GM21526 (cell line): Measurements from ENCODE around the gene HERC3.

Experiments used
- ATAC-seq: cut with Tn5 transposase; IDR thresholded peaks from one replicate; pipeline ENCODE4 v1.9.1; 2021; ENCODE audit warnings: moderate library complexity; ENCODE audit not compliant: unreplicated experiment, low FRiP score

HERC3 gene

DNA sequence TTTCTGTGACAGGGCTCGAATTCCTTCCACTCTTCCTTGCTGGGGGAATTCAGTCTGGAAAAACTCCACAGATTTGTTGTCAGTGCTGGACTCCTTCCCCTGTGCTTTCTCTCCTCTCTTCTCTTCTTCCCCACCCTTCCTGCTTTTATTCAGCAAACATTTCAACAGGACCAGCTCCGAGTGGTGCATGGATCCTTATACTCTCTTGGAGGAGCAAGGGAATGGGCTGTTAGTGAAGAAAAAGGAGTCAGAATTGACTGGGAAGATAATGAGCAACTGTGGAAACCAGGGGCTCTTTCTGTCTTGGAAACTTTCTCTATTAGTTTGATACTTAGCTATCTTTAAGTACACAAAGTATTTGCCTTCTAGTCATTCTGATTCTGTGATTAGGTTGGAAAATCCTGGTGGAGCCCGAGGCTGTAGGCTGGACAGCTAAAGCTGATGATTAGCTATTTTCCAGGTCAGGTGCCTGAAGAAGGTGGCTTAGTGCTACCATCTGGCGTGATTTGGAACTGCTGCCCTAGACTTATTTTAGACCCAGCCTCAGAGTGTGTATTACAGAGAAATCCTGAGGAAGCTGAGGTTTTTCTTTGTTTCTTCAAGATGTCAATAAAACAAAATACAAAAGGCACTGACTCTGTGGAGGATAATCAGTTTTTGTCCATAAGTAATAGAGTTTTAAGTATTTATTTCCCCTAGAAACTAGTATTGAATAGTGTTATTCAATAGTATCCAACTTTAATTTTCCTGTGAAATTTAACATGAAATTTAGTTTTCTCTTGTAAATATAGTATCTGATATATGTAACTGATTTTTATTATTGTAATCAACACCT lies 67.0 kb downstream of the HERC3 start:
- peak; percentile 81 for ATAC-seq

DNA sequence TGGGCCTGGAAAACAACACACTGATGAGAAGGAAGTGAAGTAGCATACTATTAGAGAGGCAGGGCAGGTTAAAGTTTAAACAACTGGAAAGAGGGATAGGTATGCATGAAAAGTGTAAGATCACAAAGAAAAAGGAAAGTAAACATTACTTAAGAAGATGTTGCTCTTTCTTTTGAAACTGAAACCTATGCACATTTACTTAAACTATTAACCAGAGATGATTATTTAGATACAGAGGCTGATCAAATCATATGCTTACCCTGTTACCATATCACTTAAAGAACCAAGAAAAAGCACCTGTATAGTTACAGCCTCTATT lies 67.6 kb downstream of the HERC3 start:
- no peak for ATAC-seq

DNA sequence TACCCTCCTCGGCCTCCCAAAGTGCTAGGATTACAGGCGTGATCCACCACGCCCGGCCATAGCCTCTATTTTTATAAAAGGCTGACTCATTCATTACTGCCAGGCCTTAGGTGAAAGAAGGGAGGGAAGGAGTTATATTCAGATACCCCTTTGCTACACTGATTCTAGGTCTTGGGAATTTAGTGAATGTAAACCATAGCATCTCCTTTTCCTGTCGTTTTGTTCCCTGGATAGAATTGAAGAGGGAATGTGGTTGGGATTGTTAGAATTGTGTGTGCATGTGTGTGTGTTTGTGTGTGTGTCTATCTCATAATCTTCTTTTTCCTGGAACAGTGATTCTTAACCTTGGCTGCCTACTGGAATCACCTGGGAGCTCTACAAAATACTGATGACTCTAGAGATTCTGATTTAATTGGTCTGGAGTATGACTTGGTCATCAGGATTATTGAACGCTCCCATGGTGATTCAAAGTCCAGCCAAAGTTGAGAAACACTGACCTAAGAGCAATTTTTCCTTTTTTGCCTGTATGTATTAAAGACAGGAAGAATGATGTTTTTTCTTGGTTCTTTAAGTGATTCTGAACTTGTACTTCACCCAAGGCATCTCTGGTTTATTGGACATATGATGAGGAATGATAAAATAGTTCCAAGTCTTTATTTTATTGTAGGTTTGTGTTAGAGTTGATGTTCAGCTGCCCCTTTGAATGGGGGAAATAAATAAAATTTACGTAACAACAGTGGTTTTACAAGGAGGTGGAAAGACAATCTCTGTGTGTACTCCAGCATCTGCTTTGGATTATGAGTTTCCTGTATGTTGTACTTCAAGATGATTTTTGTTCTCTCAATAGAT lies 68.4 kb downstream of the HERC3 start:
- ATAC-seq = no peak

DNA sequence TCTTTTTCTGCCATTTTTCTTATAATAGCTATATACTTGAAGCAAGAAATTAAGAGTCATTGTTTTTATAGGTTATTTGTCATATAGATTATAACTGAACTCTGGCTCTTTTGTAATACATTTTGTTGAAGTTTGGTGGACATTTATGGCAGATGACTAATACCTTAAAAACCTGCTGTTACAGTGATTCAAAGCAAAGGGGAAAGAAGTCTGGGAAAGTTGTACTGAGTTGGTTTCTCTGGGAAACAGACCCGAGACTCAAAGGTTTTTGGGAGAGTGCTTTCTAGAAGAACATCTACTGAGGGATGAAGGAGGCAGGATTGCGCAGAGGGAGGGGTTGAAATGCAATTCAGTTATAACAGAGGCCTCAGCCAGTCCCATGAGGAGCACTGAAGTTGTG lies 69.5 kb downstream of the HERC3 start:
- no peak for ATAC-seq

DNA sequence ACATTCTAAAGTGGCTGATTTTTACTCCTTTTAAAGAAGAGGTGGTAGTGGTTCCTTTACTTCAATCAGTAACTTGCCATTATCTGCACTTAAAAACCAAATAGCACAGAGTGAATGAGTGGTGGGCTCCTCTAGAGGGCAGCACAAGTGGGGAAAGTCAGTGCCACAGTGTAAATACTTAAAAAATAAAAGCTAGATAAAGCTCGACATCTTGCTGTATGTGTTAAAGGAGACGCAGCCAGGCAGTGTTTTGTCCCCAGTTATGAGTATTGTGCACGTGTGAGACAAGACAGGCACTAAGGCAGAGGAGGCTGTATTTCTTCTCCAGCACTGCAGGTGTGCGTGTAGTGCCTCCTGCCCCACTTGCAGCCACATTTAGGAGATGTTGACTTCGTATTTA lies 80.7 kb downstream of the HERC3 start:
- peak; percentile 76 for ATAC-seq

DNA sequence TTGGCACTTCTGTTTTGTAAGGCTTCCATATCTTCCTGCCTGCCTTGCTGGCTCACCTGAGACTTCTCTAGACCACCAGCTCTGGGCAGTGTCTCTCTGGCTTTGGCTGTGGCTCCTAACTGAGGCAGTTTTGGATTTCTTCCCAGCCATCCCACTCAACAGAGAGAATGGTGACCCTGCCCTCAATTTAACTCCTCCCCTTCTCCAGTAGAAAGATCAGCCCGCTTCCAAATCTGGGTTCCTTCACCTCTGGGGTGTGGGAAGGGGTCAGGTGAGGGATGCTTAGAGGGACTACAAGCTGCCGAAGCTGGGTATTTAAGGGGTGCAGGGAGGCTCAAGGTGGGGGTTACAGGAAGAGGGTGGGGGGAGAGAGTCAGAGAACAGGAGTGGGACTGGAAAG lies 81.6 kb downstream of the HERC3 start:
- no peak for ATAC-seq

DNA sequence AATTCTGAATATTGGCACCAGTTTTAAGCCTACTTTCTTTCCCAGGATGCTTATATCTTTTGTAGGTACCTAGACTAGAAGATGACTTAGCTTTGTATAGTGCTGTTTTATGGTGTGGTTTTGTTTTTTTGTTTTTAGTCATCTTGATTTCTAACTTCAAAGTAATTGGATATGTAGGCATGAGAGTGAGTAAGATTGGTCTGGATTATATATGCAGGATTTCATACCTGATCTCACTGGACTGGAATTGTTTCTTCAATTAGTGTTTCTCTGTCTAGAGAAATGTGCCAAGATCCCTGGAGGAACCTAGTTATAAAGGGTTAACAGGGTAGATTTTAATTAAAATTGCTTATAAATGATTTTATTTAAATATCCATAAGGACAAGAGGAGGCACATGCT lies 82.3 kb downstream of the HERC3 start:
- ATAC-seq = no peak

DNA sequence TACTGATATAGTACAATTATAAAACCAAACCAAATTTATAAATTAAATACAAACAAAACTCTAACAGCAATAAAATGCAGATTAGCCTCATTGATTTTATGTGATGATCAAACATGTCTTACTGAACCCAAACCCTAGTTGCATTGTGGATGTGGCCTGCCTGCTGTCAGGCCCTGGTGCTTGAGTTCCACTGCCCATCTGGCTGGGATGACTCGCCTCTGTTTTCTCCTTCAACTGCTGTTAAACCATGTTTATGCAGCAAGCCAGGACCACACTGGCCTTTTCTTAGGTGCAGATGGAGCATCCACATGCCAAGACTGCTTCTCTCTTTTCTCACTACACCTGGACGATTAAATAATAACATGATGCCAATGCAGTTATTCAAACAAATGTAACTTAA lies 82.7 kb downstream of the HERC3 start:
- no peak for ATAC-seq

DNA sequence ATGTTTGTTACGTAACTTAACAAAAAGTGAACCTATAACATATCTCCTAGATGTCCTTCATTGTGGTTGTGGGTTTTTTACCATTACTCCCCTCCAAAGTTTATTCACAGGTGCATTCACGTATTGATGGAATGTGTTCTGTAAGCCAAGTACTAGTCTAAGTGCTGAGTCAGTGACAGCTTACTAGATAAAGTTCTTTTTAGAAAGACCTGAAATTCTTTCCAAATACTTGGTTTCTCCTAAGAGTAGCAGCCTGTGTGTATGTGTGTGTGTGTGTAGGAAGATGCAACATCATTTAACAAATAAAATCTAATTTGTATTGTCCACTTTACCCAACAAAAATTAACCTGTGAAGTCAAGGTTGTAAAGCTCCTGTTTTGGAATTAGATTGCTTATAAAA lies 83.3 kb downstream of the HERC3 start:
- no peak for ATAC-seq

DNA sequence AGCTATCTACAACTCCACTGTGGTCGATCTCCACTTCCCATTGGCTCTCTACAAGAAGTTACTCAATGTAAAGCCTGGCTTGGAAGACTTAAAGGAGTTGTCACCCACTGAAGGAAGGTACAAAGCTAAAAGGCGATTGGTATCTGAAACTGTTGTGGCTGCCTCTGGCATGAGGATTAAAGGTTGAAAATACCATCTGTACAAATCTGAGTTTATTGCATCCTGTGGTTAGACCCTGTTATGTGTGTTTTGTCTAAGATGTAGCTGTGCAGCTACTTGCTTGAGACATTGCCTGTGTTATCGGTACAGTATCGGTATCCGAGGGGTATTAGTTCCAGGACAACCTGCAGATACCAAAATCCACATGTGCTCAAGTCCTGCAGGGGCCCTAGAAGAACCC lies 88.9 kb downstream of the HERC3 start:
- ATAC-seq = no peak

DNA sequence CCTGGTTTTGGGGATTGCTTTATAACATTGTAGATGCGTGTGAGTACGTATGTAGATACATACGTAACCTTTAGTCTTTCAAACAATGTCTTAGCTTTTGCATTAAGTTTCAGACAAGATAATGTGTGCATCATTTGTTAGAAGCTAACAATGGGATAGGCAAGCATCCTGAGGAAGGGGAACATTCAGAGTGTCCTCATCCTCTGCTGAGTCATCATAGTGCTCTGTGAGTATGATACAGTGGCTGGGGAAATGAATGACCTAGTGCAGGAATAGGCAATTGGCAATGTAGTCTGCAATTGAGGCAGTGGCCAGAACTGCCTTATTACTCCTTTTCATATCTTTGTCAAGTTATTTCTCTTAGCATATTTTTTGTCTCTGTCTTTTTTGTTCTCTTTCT lies 98.1 kb downstream of the HERC3 start:
- no peak for ATAC-seq

DNA sequence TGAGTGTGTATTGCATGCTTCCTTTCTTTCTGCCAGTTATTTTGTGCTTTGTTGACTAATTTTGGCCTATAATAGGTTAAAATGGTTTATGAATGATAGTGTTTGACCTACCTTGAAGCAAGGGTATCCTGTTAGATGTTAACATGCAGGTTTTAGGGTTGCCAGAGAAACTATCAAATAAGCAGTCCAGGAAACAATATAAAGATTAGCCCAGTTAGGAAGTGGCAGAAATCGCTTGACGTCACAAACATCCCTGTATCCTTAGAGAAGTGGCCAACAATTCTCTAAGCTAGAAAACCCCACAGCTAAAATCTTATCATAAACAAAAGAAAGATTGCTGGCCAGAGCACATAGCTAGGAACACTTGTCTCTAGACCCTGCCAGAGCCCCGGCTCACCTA lies 101.5 kb downstream of the HERC3 start:
- ATAC-seq = no peak

DNA sequence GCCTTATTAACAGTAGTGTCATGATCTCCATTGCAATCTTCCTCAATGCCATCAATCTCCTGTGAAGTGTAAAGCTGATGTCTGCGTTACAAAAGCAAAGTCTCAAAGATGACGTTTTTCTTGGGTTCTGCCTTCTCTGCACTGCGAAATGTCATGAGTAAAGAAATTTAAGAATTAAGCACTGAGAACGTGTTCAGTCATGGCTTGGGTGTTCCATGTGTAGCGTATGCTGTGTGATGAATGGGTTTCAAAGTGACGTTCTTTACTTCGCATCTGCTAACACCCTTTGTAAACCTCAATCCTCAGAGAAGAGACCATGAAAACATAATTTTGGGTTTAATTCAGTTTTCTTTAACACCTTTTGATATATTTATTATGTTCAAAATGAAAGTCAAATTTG lies 104.3 kb downstream of the HERC3 start:
- ATAC-seq = no peak

DNA sequence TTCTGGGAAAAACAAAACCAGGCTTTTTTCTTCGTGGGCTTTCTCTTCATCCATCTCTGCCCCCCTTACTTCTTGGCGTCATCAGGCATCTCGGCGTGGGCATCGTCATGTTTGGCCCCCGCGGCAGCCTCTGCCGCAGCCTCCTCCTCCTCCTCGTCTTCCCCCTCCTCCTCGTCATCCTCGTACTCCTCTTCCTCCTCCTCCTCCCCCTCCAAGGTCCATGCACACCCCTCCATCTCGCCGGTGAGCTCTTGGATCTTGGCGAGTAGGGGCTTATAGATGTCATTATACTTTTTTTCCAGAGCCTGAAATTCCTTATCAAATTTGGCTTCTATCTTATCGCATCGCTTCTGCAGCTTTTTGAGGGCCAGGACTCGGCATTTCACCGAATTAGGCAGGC lies 104.9 kb downstream of the HERC3 start:
- ATAC-seq = no peak

DNA sequence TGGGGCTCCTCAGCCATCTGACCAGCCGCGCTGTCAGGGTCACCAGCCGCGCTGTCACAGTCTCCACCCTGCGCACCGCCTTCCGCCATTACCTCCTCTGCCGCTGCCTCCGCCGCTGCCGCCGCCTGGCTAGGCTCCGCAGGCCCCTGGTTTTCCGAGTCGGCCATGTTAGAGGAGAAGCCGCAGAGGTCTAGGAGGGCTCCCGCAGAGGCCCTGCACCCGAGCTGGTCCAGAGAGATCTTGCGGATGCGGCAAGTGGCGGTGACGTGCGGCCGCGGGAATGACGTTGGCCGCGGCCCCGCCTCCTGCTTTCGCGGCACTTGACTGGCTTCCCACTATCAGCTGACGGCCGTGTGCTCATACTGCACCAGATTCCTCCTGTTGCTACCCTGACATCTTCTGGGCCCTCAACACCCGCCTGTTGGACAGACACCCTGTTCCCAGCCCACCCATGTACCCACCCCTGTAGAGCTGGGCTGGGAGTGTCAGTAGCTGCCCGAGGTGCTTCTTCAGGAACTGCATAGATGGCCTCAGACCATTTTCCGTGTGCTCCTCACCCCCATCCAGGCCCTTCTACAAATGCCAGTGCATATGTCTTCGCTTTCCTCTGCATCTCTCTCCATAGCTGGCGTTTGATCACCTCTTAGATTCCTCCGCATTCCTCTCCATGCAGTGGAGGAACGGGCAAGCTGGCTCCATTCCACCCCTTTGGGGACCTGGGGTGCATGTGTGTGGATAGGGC lies 105.5 kb downstream of the HERC3 start, which contains the start of gene NAP1L5:
Gene NAP1L5 (minus strand): TSS at position 242 of the 742 bp plus-strand sequence. CDS start 75 bp downstream, at position 167.
- peak; percentile 94 for ATAC-seq

DNA sequence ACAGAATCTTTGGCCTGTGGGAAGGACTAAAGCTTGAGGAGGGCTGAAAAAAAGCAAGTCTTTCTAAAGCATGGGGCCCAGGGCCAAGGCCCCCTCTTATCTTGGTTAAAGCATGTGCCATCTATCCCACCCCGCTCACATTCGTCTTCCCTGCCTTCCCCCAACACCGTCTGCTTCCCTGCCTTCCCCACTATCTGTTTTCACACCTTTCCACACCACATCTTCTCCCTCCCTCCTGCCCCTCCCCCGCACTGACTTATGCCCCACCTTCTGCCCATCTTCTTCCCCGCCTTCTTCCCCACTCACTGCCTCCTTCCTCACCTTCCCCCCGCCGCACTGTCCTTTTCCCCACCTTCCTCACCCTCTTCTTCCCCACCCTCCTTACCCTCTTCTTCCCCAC lies 106.2 kb downstream of the HERC3 start:
- ATAC-seq = no peak

DNA sequence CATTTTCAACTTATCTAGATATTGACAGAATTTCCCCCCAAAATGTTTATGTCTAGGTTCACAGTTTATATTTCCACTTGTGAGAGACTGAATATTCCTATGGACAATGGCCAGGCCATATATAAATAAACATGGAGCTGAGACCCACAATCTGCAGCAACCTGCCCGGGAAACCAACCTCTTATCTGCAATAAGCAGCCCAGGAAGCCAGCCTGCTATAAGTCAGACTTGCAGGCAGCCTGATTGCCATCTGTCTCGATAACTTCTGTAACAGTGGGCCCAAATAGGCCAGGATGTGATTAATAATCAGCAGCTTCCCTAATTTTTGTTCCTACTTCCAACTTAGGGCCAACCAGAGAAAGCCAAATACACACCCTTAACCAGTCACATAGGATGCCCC lies 110.5 kb downstream of the HERC3 start:
- ATAC-seq = no peak

DNA sequence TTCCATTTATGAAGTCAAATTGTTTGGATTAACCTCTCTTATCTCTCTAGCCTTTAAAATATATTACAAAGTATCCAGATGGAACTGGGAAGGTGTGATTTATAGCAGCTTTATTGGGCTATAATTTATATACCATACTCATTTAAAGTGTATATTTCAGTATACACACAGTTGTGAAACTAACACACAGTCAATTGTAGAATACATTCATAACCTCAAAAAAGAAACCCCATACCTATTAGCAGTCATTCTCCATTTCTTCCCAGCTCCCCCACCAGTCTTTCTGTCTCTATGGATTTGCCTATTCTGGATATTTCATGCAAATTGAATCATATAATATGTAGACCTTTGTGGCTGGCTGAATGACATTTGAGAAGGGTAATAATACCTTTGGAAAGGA lies 112.9 kb downstream of the HERC3 start:
- ATAC-seq = no peak

DNA sequence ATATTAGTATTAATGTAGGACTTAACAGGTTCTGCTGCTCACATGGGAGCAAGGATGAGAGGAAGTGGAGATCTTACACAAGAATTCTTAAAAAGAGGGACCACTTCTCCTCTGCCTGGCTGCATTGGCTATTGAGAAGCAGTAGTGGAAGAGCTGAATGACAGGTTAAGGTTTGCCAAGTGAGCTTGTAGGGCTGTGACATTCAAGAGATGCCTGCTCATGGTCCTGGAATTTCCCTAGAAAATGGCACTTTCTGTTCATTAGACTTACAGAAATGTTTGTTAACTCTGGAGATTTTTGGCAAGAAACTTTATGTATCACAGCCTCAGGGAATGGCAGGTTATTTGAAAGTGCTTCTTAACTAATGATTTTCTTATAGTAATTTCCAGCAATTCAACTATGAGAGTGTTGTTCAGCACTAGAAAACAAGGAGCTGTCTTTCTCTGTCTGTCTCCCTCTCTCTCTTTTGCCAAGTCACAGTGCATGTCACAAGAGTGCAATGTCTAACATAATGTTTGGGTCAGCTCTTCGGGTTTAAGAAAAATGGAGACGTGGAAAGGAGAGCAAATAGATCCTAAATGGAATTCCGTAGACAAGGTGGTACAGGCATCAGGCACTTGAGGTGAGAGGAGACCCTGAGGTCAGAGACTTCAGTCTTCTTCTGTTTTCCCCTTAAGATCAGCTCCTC lies 113.7 kb downstream of the HERC3 start:
- no peak for ATAC-seq

DNA sequence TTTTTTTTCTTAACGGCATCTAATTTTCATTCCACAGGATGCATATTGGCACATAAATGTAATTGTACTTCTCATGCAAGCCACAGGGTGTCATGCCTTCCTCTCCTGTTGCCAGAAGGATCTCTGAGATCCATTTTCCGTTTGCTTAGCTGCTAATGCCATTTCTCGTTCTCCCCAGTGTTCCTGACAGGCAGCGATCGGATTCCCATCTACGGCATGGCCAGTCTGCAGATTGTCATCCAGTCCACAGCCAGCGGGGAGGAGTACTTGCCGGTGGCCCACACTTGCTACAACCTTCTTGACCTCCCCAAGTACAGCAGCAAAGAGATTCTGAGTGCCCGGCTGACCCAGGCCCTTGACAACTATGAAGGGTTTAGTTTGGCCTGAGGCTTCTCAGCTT lies 114.3 kb downstream of the HERC3 start:
- no peak for ATAC-seq

DNA sequence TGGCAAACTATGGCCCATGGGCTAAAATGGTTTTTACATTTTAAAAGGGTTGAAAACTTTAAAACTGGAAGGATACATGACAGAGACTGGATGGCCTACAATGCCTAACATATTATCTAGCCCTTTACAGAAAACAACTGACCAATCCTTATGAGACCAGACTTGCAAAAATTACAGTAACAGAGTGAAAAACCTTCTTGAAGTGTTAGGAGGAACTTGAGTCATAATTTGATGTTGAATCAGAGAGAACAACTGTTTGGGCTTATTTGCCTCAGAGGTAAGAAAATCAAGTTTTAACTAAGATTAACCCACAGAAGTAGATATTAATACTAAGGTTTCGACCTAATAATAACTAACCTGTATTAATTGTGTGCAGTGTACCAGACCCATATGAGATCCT lies 117.7 kb downstream of the HERC3 start:
- no peak for ATAC-seq
